MCF 10A (cell line): Measurements from ENCODE around the gene RPS6KA2. TPM values are rescaled to one million over a fixed set of nuclear protein-coding genes. Genes with fewer than 3 reads are reported as not detected.

ENCODE experiments used
- BruUV-seq: library from RNA; stranded (reverse); fragments of 400-500 nt; replicated peaks from 2 replicates; lab custom pipeline; 2021; lab: Mats Ljungman, UMichigan
- CTCF ChIA-PET: fragments of 300-600 bp; sonication (Branson Sonifier 250); formaldehyde crosslinking; extraction: SDS; loops from one replicate; lab custom pipeline; 2021; ENCODE audit warnings: antibody characterized with exemption, inconsistent platforms; lab: Yijun Ruan, JAX
- POLR2A ChIA-PET: fragments of 300-600, 350-650 bp; sonication (Branson Sonifier 250); formaldehyde crosslinking; extraction: SDS; loops from one replicate; lab custom pipeline; 2020; ENCODE audit warnings: antibody characterized with exemption, inconsistent platforms; lab: Yijun Ruan, JAX
- DNase-seq: peaks from one replicate; pipeline ENCODE4 v3.0.0-alpha.2; 2018; ENCODE audit not compliant: unreplicated experiment
- H3K27ac Mint-ChIP-seq: one replicate; pipeline ENCODE4 v1.8.0; 2022; ENCODE audit warnings: mild to moderate bottlenecking, low read depth, mixed read lengths; ENCODE audit not compliant: unreplicated experiment
- H3K27me3 Mint-ChIP-seq: one replicate; pipeline ENCODE4 v1.8.0; 2022; ENCODE audit warnings: mixed read lengths; ENCODE audit not compliant: insufficient read depth, unreplicated experiment
- H3K36me3 Mint-ChIP-seq: one replicate; pipeline ENCODE4 v1.8.0; 2022; ENCODE audit warnings: mild to moderate bottlenecking, moderate library complexity, mixed read lengths; ENCODE audit not compliant: insufficient read depth, unreplicated experiment
- H3K4me1 Mint-ChIP-seq: one replicate; pipeline ENCODE4 v1.8.0; 2022; ENCODE audit warnings: mixed read lengths; ENCODE audit not compliant: insufficient read depth, unreplicated experiment
- H3K4me3 Mint-ChIP-seq: one replicate; pipeline ENCODE4 v1.8.0; 2022; ENCODE audit warnings: mild to moderate bottlenecking, moderate library complexity, mixed read lengths; ENCODE audit not compliant: unreplicated experiment
- H3K9me3 Mint-ChIP-seq: one replicate; pipeline ENCODE4 v1.8.0; 2022; ENCODE audit warnings: mixed read lengths; ENCODE audit not compliant: unreplicated experiment
- CTCF ChIP-seq: fragments of 200-600 bp; IDR thresholded peaks from one replicate; pipeline ENCODE4 v1.8.0; 2022; ENCODE audit warnings: antibody characterized with exemption, mild to moderate bottlenecking; ENCODE audit not compliant: unreplicated experiment
- intact Hi-C: fragments of 100-400 bp; cut with micrococcal nuclease; formaldehyde crosslinking; loops from 2 replicates; pipeline ENCODE4 v1.14.1; 2022
- total RNA-seq: library from RNA; stranded (reverse); gene quantifications from 2 replicates; pipeline ENCODE4 v1.2.3, GENCODE V29; 2022

Gene RPS6KA2
- total RNA-seq, 1 experiment from 2014 or later, result 126 TPM

GRCh38 chr6:166653639-166653941 lies 26.5 kb upstream of the RPS6KA2 start:
- no peaks in the 10 kb centered on the region for H3K4me1 Mint-ChIP-seq
- POLR2A ChIA-PET, result no interaction called here
- intact Hi-C loops, result no loop called here

GRCh38 chr6:166650824-166651807 lies 24.1 kb upstream of the RPS6KA2 start:
- BruUV-seq, result no TSS peak
- H3K9me3 Mint-ChIP-seq, result no peaks in the 10 kb centered on the region
- H3K4me1 Mint-ChIP-seq, result no peaks in the 10 kb centered on the region
- intact Hi-C loops, result no loop called here
- no peak overlapping the region for H3K27ac Mint-ChIP-seq
- H3K27me3 Mint-ChIP-seq, result no peaks in the 10 kb centered on the region
- DNase-seq, result no peak
- POLR2A ChIA-PET, result no interaction called here
- H3K36me3 Mint-ChIP-seq, result no peaks in the 10 kb centered on the region
- H3K4me3 Mint-ChIP-seq, result no peak overlapping the region
- CTCF ChIA-PET, result interaction anchor here (0.8 kb wide), 1 partner anchor 21 kb away, joined by 3 read pairs; no protein-coding TSS in a partner anchor
- TF ChIP-seq CTCF, result no peak

More at GRCh38 chr6:166653639-166653941, 26.5 kb upstream of the RPS6KA2 start:
- Mint-ChIP-seq H3K27ac (no peak overlapping the region), H3K36me3 (no peaks in the 10 kb centered on the region), H3K4me3 (no peak overlapping the region), H3K9me3 (no peaks in the 10 kb centered on the region), H3K27me3 (peaks cover 11% of the 10 kb centered on the region)
- CTCF ChIA-PET, result no interaction called here
- no TSS peak for BruUV-seq
- DNase-seq, result no peak
- TF ChIP-seq CTCF, result no peak

DNA sequence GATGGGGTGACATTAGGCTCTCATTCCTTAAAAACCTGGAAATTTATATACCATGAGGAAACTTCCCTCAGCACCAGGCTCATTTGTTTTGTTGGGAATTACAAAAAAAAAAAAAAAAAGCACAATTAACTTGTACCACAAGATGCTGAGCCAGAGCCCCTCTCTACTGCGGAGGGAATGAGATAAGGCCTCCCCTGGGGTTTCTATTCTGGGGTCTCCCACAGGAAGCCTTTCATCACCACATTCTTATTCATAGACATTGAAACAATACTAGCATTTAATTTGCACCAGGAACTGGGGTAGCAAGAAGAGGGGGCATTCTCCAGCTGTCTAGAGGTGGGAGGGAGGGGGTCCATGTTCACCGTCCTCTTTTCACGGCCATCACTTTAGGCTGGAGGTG lies 23.0 kb upstream of the RPS6KA2 start:
- no peaks in the 10 kb centered on the region for H3K27me3 Mint-ChIP-seq
- H3K4me3 Mint-ChIP-seq, result no peak overlapping the region
- ChIA-PET POLR2A (no interaction called here), CTCF (no interaction called here)
- DNase-seq, result no peak
- no peaks in the 10 kb centered on the region for H3K9me3 Mint-ChIP-seq
- intact Hi-C loops, result no loop called here
- H3K27ac Mint-ChIP-seq, result no peak overlapping the region
- no TSS peak for BruUV-seq
- TF ChIP-seq CTCF, result no peak
- no peaks in the 10 kb centered on the region for H3K36me3 Mint-ChIP-seq
- H3K4me1 Mint-ChIP-seq, result no peaks in the 10 kb centered on the region

DNA sequence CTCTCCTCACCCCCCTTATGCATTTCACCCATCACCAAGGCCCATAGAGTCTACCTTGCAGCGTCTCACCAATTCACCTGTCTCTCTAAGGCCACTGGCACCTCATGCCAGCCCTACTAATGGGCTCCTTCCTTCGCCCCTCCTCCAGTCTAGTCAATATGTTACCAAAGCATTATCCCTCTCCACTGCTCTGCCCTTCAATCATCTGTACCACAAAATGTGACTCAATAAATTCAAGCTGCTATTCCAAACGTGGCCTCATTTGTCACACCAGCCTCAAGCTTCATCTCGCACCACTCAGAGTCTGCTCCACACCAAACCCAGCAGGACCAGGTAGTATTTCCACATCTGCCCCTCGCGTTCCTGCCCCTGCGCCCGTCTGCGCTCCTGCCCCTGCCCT lies 21.8 kb upstream of the RPS6KA2 start:
- BruUV-seq, result no TSS peak
- no peak overlapping the region for H3K4me3 Mint-ChIP-seq
- no peak overlapping the region for H3K27ac Mint-ChIP-seq
- ChIA-PET CTCF (no interaction called here), POLR2A (no interaction called here)
- no peak for DNase-seq
- H3K27me3 Mint-ChIP-seq, result no peaks in the 10 kb centered on the region
- no peaks in the 10 kb centered on the region for H3K9me3 Mint-ChIP-seq
- no peaks in the 10 kb centered on the region for H3K36me3 Mint-ChIP-seq
- intact Hi-C loops, result no loop called here
- TF ChIP-seq CTCF, result no peak
- H3K4me1 Mint-ChIP-seq, result no peaks in the 10 kb centered on the region
